ENCODE results near the gene ST8SIA4. TPM values are rescaled to one million over a fixed set of nuclear protein-coding genes. Genes with fewer than 3 reads are reported as not detected.

The ST8SIA4 gene
- total and polyA plus RNA-seq, 5 experiments from 2014 or later: 6.8 to 28.1 (median 10.9) TPM

- Mint-ChIP-seq H3K27ac (no peak overlapping the region), H3K4me3 (no peak overlapping the region), H3K9me3 (no peaks in the 10 kb centered on the region), H3K36me3 (peaks cover 0 to 8% (median 0%) of the 10 kb centered on the region in 3 donors), H3K4me1 (peaks cover 0 to 6% (median 0%) of the 10 kb centered on the region in 4 donors), H3K27me3 (peaks cover 0 to 2% (median 0%) of the 10 kb centered on the region in 5 donors)
- POLR2A ChIA-PET: no interaction called here
- ATAC-seq: no peak
- DNase-seq: no peak
Measured at GRCh38 chr5:100771181-100771580, 131.9 kb downstream of the ST8SIA4 start.

GRCh38 chr5:100768221-100768620 lies 134.9 kb downstream of the ST8SIA4 start:
- no peak for ATAC-seq
- no peak overlapping the region for H3K4me3 Mint-ChIP-seq
- H3K27ac Mint-ChIP-seq: no peak overlapping the region
- POLR2A ChIA-PET: no interaction called here
- H3K4me1 Mint-ChIP-seq: no peaks in the 10 kb centered on the region
- H3K36me3 Mint-ChIP-seq: peaks cover 0 to 8% (median 0%) of the 10 kb centered on the region in 3 donors
- H3K9me3 Mint-ChIP-seq: no peaks in the 10 kb centered on the region
- DNase-seq: no peak
- peaks cover 0 to 2% (median 0%) of the 10 kb centered on the region in 5 donors for H3K27me3 Mint-ChIP-seq

GRCh38 chr5:100762995-100763394 lies 140.1 kb downstream of the ST8SIA4 start:
- no peak overlapping the region for H3K4me3 Mint-ChIP-seq
- H3K27me3 Mint-ChIP-seq: peaks cover 0 to 1% (median 0%) of the 10 kb centered on the region in 5 donors
- no peak overlapping the region for H3K27ac Mint-ChIP-seq
- no peak for ATAC-seq
- POLR2A ChIA-PET: no interaction called here
- H3K4me1 Mint-ChIP-seq: no peaks in the 10 kb centered on the region
- DNase-seq: no peak
- no peaks in the 10 kb centered on the region for H3K9me3 Mint-ChIP-seq
- H3K36me3 Mint-ChIP-seq: no peaks in the 10 kb centered on the region

GRCh38 chr5:100762108-100762507 lies 141.0 kb downstream of the ST8SIA4 start:
- ATAC-seq (no peak), DNase-seq (no peak)
- H3K27ac Mint-ChIP-seq: no peak overlapping the region
- no peaks in the 10 kb centered on the region for H3K4me1 Mint-ChIP-seq
- H3K36me3 Mint-ChIP-seq: no peaks in the 10 kb centered on the region
- H3K9me3 Mint-ChIP-seq: no peaks in the 10 kb centered on the region
- peaks cover 0 to 1% (median 0%) of the 10 kb centered on the region in 5 donors for H3K27me3 Mint-ChIP-seq
- POLR2A ChIA-PET: no interaction called here
- H3K4me3 Mint-ChIP-seq: no peak overlapping the region

- no peak for ATAC-seq
- POLR2A ChIA-PET: no interaction called here
- Mint-ChIP-seq H3K9me3 (no peaks in the 10 kb centered on the region), H3K4me1 (no peaks in the 10 kb centered on the region), H3K4me3 (no peak overlapping the region), H3K36me3 (no peaks in the 10 kb centered on the region), H3K27me3 (peaks cover 0 to 1% (median 0%) of the 10 kb centered on the region in 5 donors), H3K27ac (no peak overlapping the region)
- no peak for DNase-seq
Measured at GRCh38 chr5:100761192-100761591, 141.9 kb downstream of the ST8SIA4 start.

GRCh38 chr5:100760688-100761087 lies 142.4 kb downstream of the ST8SIA4 start:
- Mint-ChIP-seq H3K4me3 (no peak overlapping the region), H3K9me3 (no peaks in the 10 kb centered on the region), H3K36me3 (no peaks in the 10 kb centered on the region), H3K4me1 (no peaks in the 10 kb centered on the region), H3K27ac (no peak overlapping the region), H3K27me3 (peaks cover 0 to 1% (median 0%) of the 10 kb centered on the region in 5 donors)
- DNase-seq: no peak
- POLR2A ChIA-PET: no interaction called here
- ATAC-seq: no peak

GRCh38 chr5:100758780-100759179 lies 144.3 kb downstream of the ST8SIA4 start:
- DNase-seq: no peak
- no peaks in the 10 kb centered on the region for H3K9me3 Mint-ChIP-seq
- H3K4me3 Mint-ChIP-seq: no peak overlapping the region
- H3K4me1 Mint-ChIP-seq: no peaks in the 10 kb centered on the region
- H3K27ac Mint-ChIP-seq: no peak overlapping the region
- POLR2A ChIA-PET: no interaction called here
- no peaks in the 10 kb centered on the region for H3K36me3 Mint-ChIP-seq
- no peak for ATAC-seq
- H3K27me3 Mint-ChIP-seq: peaks cover 0 to 2% (median 0%) of the 10 kb centered on the region in 5 donors

- no peaks in the 10 kb centered on the region for H3K9me3 Mint-ChIP-seq
- no peaks in the 10 kb centered on the region for H3K36me3 Mint-ChIP-seq
- POLR2A ChIA-PET: no interaction called here
- DNase-seq (no peak), ATAC-seq (no peak)
- H3K27me3 Mint-ChIP-seq: peaks cover 0 to 2% (median 0%) of the 10 kb centered on the region in 5 donors
- no peaks in the 10 kb centered on the region for H3K4me1 Mint-ChIP-seq
- H3K27ac Mint-ChIP-seq: no peak overlapping the region
- H3K4me3 Mint-ChIP-seq: no peak overlapping the region
Measured at GRCh38 chr5:100758306-100758705, 144.8 kb downstream of the ST8SIA4 start.

GRCh38 chr5:100757618-100758017 lies 145.5 kb downstream of the ST8SIA4 start:
- POLR2A ChIA-PET: no interaction called here
- Mint-ChIP-seq H3K27me3 (peaks cover 0 to 2% (median 0%) of the 10 kb centered on the region in 5 donors), H3K4me3 (no peak overlapping the region), H3K36me3 (no peaks in the 10 kb centered on the region), H3K27ac (no peak overlapping the region), H3K4me1 (no peaks in the 10 kb centered on the region), H3K9me3 (no peaks in the 10 kb centered on the region)
- ATAC-seq: no peak
- no peak for DNase-seq

Small RNA genes within 50 kb of the gene (microRNA-seq; reads per million reads assigned to microRNA genes)
- not detected for gene MIR548P (ENCODE audit: borderline microRNAs expressed)

All from naive thymus-derived CD8-positive, alpha-beta T cell (primary cell).